Hepatocyte (in vitro differentiated cells): Measurements from ENCODE around the gene SLC16A5. TPM values are rescaled to one million over a fixed set of nuclear protein-coding genes. Genes with fewer than 3 reads are reported as not detected.
A peak's percentile ranks its signal among the peaks of the same experiment; 100 is the strongest.

Experiments used
- DNase-seq: peaks from one replicate; pipeline ENCODE4 v3.0.0-alpha.2; 2016; ENCODE audit warnings: low spot score
- H2AFZ ChIP-seq: fragments of 200-600 bp; sonication (generic); 2 replicates; pipeline ENCODE4 v1.6.0; 2016; ENCODE audit warnings: antibody characterized with exemption, mild to moderate bottlenecking
- H3K27ac ChIP-seq: fragments of 200-600 bp; sonication (generic); 2 replicates; pipeline ENCODE4 v1.5.1; 2016; ENCODE audit warnings: mild to moderate bottlenecking
- H3K27me3 ChIP-seq: fragments of 200-600 bp; sonication (generic); 2 replicates; pipeline ENCODE4 v1.6.1; 2016
- H3K36me3 ChIP-seq: fragments of 200-600 bp; sonication (generic); replicated peaks from 2 replicates; pipeline ENCODE4 v1.5.1; 2016; ENCODE audit warnings: low read depth; ENCODE audit not compliant: insufficient read depth
- H3K4me1 ChIP-seq: fragments of 200-600 bp; sonication (generic); 2 replicates; pipeline ENCODE4 v1.5.1; 2016; ENCODE audit warnings: mild to moderate bottlenecking, moderate library complexity; ENCODE audit not compliant: insufficient read depth
- H3K4me2 ChIP-seq: fragments of 200-600 bp; sonication (generic); 2 replicates; pipeline ENCODE4 v1.6.0; 2016
- H3K4me3 ChIP-seq: fragments of 200-600 bp; sonication (generic); 2 replicates; pipeline ENCODE4 v1.5.1; 2016; ENCODE audit warnings: mild to moderate bottlenecking
- H3K79me2 ChIP-seq: fragments of 200-600 bp; sonication (generic); 2 replicates; pipeline ENCODE4 v1.6.0; 2017; ENCODE audit warnings: mild to moderate bottlenecking
- H3K9me2 ChIP-seq: fragments of 200-600 bp; sonication (generic); replicated peaks from 2 replicates; pipeline ENCODE4 v1.6.0; 2017; ENCODE audit warnings: mild to moderate bottlenecking; ENCODE audit not compliant: insufficient read depth
- H3K9me3 ChIP-seq: fragments of 200-600 bp; sonication (generic); 2 replicates; pipeline ENCODE4 v1.5.1; 2016; ENCODE audit warnings: low read depth, mild to moderate bottlenecking
- H4K20me1 ChIP-seq: fragments of 200-600 bp; sonication (generic); 2 replicates; pipeline ENCODE4 v1.6.0; 2016; ENCODE audit warnings: mild to moderate bottlenecking; ENCODE audit not compliant: insufficient read depth, poor library complexity, severe bottlenecking
- CTCF ChIP-seq: fragments of 200-600 bp; sonication (generic); IDR thresholded peaks from 2 replicates; pipeline ENCODE4 v1.5.1; 2016; ENCODE audit warnings: antibody characterized with exemption, mild to moderate bottlenecking; ENCODE audit not compliant: poor library complexity
- EZH2 ChIP-seq: fragments of 200-600 bp; sonication (generic); IDR thresholded peaks from 2 replicates; pipeline ENCODE4 v1.6.1; 2016; ENCODE audit warnings: antibody characterized with exemption, mild to moderate bottlenecking, borderline replicate concordance
- EZH2phosphoT487 ChIP-seq: fragments of 200-600 bp; sonication (generic); IDR thresholded peaks from one replicate; pipeline ENCODE4 v1.6.1; 2018; ENCODE audit warnings: antibody characterized with exemption, mild to moderate bottlenecking, low read depth, moderate library complexity; ENCODE audit not compliant: unreplicated experiment, severe bottlenecking
- WGBS: methylation state at CpG from one replicate; pipeline ENCODE4 v1.1.6; 2016; ENCODE audit warnings: low lambda C conversion rate; ENCODE audit errors: missing lambda C conversion rate; 5-methylcytosine and 5-hydroxymethylcytosine counted together
- polyA plus RNA-seq: library from polyadenylated mRNA; unstranded; fragments of >200 nt; fragmentation: Nextera tagmentation; extraction: Ambion mirVana; gene quantifications from 2 replicates; pipeline ENCODE4 v1.2.1, GENCODE V29; 2016
- total RNA-seq: library from RNA; depleted of rRNA; stranded (reverse); fragments of >200 nt; gene quantifications from 2 replicates; pipeline ENCODE4 v1.2.3, GENCODE V29; 2014

The SLC16A5 gene
- total and polyA plus RNA-seq, 2 experiments from 2014 or later = 11.9 to 12.8 TPM

- peaks cover 29% of the 10 kb centered on the region for H3K79me2 ChIP-seq
- H3K9me2 ChIP-seq = no peaks in the 10 kb centered on the region
- no peaks in the 10 kb centered on the region for H3K36me3 ChIP-seq
- no peak overlapping the region for H2AFZ ChIP-seq
- H3K4me1 ChIP-seq = peaks cover 48% of the 10 kb centered on the region
- peak overlapping the region; percentile 91 for H3K4me2 ChIP-seq
- TF ChIP-seq EZH2phosphoT487 = no peak
- TF ChIP-seq EZH2 = no peak
- TF ChIP-seq CTCF = no peak
- peak overlapping the region; percentile 99 for H3K27ac ChIP-seq
- no peaks in the 10 kb centered on the region for H3K9me3 ChIP-seq
- H3K27me3 ChIP-seq = no peaks in the 10 kb centered on the region
- DNase-seq = peak; percentile 44
- 72% methylated on average over 15 of the region's 15 CpGs for WGBS
- no peaks in the 10 kb centered on the region for H4K20me1 ChIP-seq
- H3K4me3 ChIP-seq = no peak overlapping the region
Measured at GRCh38 chr17:75086496-75087181, 1.1 kb upstream of the SLC16A5 start.

GRCh38 chr17:75087182-75087557, 584 bp upstream of the SLC16A5 start:
- H3K4me1 ChIP-seq = peaks cover 53% of the 10 kb centered on the region
- no peaks in the 10 kb centered on the region for H4K20me1 ChIP-seq
- peak overlapping the region; percentile 99 for H3K27ac ChIP-seq
- peak overlapping the region; percentile 27 for H3K4me3 ChIP-seq
- H3K9me3 ChIP-seq = no peaks in the 10 kb centered on the region
- peaks cover 34% of the 10 kb centered on the region for H3K79me2 ChIP-seq
- H3K4me2 ChIP-seq = peak overlapping the region; percentile 91
- no peaks in the 10 kb centered on the region for H3K36me3 ChIP-seq
- DNase-seq = no peak
- no peaks in the 10 kb centered on the region for H3K9me2 ChIP-seq
- peak overlapping the region; percentile 61 for H2AFZ ChIP-seq
- 61% methylated on average over 12 of the region's 12 CpGs for WGBS
- no peaks in the 10 kb centered on the region for H3K27me3 ChIP-seq
- no peak for TF ChIP-seq EZH2phosphoT487
- TF ChIP-seq CTCF = no peak
- no peak for TF ChIP-seq EZH2

DNA sequence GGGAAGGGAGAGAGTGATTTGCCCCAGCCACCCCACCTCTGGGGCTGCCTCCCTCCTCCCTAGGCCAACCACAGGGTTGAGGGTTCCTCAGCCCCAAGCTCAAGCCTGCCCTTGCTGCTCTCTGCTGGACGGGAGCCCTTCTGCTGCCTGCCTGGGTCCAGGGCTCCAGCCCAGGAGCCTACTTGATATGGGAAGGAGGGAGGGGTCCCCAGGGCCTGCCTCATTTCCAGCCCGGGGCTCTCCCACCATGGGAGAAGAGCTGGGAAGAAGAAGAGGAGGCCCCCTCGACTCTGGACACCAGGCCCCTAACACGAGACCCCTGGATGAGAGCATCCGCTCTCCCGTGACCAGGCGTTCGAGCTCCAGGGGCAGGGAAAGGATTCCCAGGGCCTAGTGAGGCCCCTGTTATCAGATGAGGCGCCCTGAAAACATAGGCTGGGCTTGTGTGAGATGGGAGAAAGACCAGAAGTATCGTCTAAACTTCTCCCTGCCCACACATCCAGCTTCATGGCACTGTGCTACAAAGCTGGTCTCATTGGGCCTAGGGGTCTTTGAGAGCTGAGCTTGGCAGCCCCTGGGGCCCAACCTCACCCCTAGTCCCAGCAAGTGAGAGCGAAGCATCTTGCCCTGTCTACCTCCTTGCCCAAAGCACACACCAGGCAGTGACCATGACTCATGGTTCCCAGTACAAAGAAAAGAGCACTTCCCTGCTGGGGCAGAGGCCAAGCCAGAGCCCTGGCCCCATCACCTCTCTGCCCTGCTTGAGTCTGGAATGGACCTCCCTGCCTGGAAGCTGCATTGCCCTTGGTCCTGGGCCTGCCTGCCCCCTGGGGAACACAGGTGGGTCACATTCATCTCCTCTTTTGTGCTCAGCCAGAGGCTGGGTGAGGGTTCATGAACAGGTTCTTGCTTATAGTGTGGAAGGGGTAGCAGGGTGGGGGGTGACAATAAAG, 987 bp downstream of the SLC16A5 start:
- Histone ChIP-seq H3K4me3 (peak overlapping the region; percentile 63), H2AFZ (no peak overlapping the region), H3K4me1 (peaks cover 69% of the 10 kb centered on the region), H3K27me3 (no peaks in the 10 kb centered on the region), H3K9me2 (no peaks in the 10 kb centered on the region), H3K4me2 (peak overlapping the region; percentile 91), H3K27ac (peak overlapping the region; percentile 99), H3K79me2 (peaks cover 41% of the 10 kb centered on the region), H3K9me3 (no peaks in the 10 kb centered on the region), H4K20me1 (no peaks in the 10 kb centered on the region), H3K36me3 (no peaks in the 10 kb centered on the region)
- TF ChIP-seq EZH2 (no peak), EZH2phosphoT487 (no peak), CTCF (no peak)
- DNase-seq = peak; percentile 53
- 48% methylated on average over 11 of the region's 11 CpGs for WGBS
